ENCODE measurements around the gene CHRNA9. TPM values are rescaled to one million over a fixed set of nuclear protein-coding genes. Genes with fewer than 3 reads are reported as not detected.

Gene CHRNA9
- total and polyA plus RNA-seq, 2 experiments from 2014 or later: 0.58 to 5.7 TPM

GRCh38 chr4:40363945-40364344 is 28.8 kb downstream of the CHRNA9 start (continued):
- TF ChIP-seq ZNF462 (CRISPR knock-in tag; IDR thresholded peaks at IDR 0.05) (no peak), EZH2phosphoT487 (IDR thresholded peaks at IDR 0.05; ENCODE audit: unreplicated experiment) (no peak), JUNB (IDR thresholded peaks at IDR 0.05; ENCODE audit: unreplicated experiment) (no peak), ZNF114 (CRISPR knock-in tag; IDR thresholded peaks at IDR 0.05) (no peak)

- no peaks in the 10 kb centered on the region; the same call in 2 of the 3 replicates for H3K9me3 Mint-ChIP-seq
- H3K36me3 ChIP-seq (ENCODE audit: insufficient read depth): no peaks in the 10 kb centered on the region
- peaks cover 2% of the 10 kb centered on the region; the same call in 1 of the 2 replicates for H3K9me2 ChIP-seq (ENCODE audit: insufficient read depth)
- DNase-seq (ENCODE audit: low spot score): no peak
- H3K36me3 Mint-ChIP-seq (ENCODE audit: low read depth): no peaks in the 10 kb centered on the region; the same call in 2 of the 3 replicates
- H3K4me3 ChIP-seq: no peak overlapping the region
- H3K27me3 ChIP-seq (ENCODE audit: insufficient read depth): no peaks in the 10 kb centered on the region
- ATAC-seq: no peak
- H3F3A ChIP-seq (replicated peaks; ENCODE audit: low read depth): no peaks in the 10 kb centered on the region
- H3K4me1 ChIP-seq (ENCODE audit: insufficient read depth): peaks cover 5% of the 10 kb centered on the region; the same call in 1 of the 2 replicates
- H3K79me2 ChIP-seq (replicated peaks; ENCODE audit: insufficient read depth): no peaks in the 10 kb centered on the region
- no peaks in the 10 kb centered on the region for H4K20me1 ChIP-seq (replicated peaks; ENCODE audit: insufficient read depth)
- H3K4me2 ChIP-seq: no peak overlapping the region
- H3K4me1 Mint-ChIP-seq: peaks cover 7% of the 10 kb centered on the region; the same call in 1 of the 3 replicates
- H3K27me3 Mint-ChIP-seq (ENCODE audit: insufficient read depth, low read depth, poor library complexity): peaks cover 3% of the 10 kb centered on the region
- no peak overlapping the region for H3K27ac ChIP-seq (ENCODE audit: low read depth)
- H2AFZ ChIP-seq: peak overlapping the region; percentile 86
- H3K4me3 Mint-ChIP-seq: no peak overlapping the region
- H3K27ac Mint-ChIP-seq: no peak overlapping the region; the same call in 1 of the 2 replicates
- TF ChIP-seq REST (IDR thresholded peaks at IDR 0.05; ENCODE audit: unreplicated experiment): no peak
- TF ChIP-seq JUNB (IDR thresholded peaks at IDR 0.05; ENCODE audit: unreplicated experiment): no peak
- TF ChIP-seq ZNF462 (CRISPR knock-in tag; IDR thresholded peaks at IDR 0.05): no peak
Measured at GRCh38 chr4:40365766-40366165, 30.6 kb downstream of the CHRNA9 start.
